Naive thymus-derived CD8-positive, alpha-beta T cell (primary cell): ENCODE measurements around the gene ANKRD36. TPM values are rescaled to one million over a fixed set of nuclear protein-coding genes. Genes with fewer than 3 reads are reported as not detected.
"Not testable (repeated sequence)": the region's sequence is repeated elsewhere in the genome, so short reads cannot be mapped to it uniquely, and the experiment has no call there.

ENCODE experiments used
- ATAC-seq, 2 donors: fragments of 150-1000 bp; cut with Tn5 transposase in 1 of 2; sonication (Bioruptor Pico), chemical (Tn5 transposase) in 1 of 2; 1 replicate in 1 of 2; 2 replicates in 1 of 2; pipeline ENCODE4 v1.10.0; 2021; ENCODE audit warnings: mild to moderate bottlenecking in 2 of 2, moderate library complexity in 2 of 2
- POLR2A ChIA-PET: fragments of 350-600 bp; sonication (Branson Sonifier 250); formaldehyde crosslinking; loops from one replicate; lab custom pipeline; 2021; ENCODE audit warnings: antibody characterized with exemption; lab: Charles Lee
- DNase-seq, 10 donors: peaks; one replicate each; pipeline versions ENCODE4 v3.0.0 to v3.0.0-alpha.2; 2020 to 2022
- H3K27ac Mint-ChIP-seq, 10 donors: one replicate each; pipeline ENCODE4 v1.8.0; 2020 to 2022; ENCODE audit warnings: mild to moderate bottlenecking in 10 of 10, mixed read lengths in 10 of 10, moderate library complexity in 4 of 10, inconsistent platforms in 1 of 10
- H3K27me3 Mint-ChIP-seq, 5 donors: one replicate each; pipeline ENCODE4 v1.8.0; 2021 to 2022; ENCODE audit warnings: mixed read lengths in 5 of 5
- H3K36me3 Mint-ChIP-seq, 3 donors: one replicate each; pipeline ENCODE4 v1.8.0; 2020 to 2022; ENCODE audit warnings: mixed read lengths in 3 of 3, mild to moderate bottlenecking in 2 of 3, inconsistent platforms in 1 of 3
- H3K4me1 Mint-ChIP-seq, 4 donors: one replicate each; pipeline ENCODE4 v1.8.0; 2021 to 2022; ENCODE audit warnings: mixed read lengths in 4 of 4
- H3K4me3 Mint-ChIP-seq, 10 donors: one replicate each; pipeline ENCODE4 v1.8.0; 2020 to 2022; ENCODE audit warnings: mild to moderate bottlenecking in 10 of 10, mixed read lengths in 10 of 10, moderate library complexity in 6 of 10, inconsistent platforms in 1 of 10
- H3K9me3 Mint-ChIP-seq, 9 donors: one replicate each; pipeline ENCODE4 v1.8.0; 2020 to 2022; ENCODE audit warnings: mixed read lengths in 9 of 9, mild to moderate bottlenecking in 3 of 9, inconsistent platforms in 1 of 9, moderate library complexity in 1 of 9
- polyA plus RNA-seq, 3 donors: library from polyadenylated mRNA; unstranded; fragments of 300-500 nt; fragmentation: Illumina TruSeq; gene quantifications; one replicate each; pipeline ENCODE4 v1.2.3, GENCODE V29; 2021
- total RNA-seq, 8 experiments: library from RNA in 2 of 8; stranded (reverse) in 2 of 8; gene quantifications; one replicate each; pipeline ENCODE4 v1.2.3 and lab custom pipeline; 2021 to 2026

ANKRD36 gene
- total and polyA plus RNA-seq, 5 experiments from 2014 or later: 5.3 to 50.3 (median 7.6) TPM

DNA sequence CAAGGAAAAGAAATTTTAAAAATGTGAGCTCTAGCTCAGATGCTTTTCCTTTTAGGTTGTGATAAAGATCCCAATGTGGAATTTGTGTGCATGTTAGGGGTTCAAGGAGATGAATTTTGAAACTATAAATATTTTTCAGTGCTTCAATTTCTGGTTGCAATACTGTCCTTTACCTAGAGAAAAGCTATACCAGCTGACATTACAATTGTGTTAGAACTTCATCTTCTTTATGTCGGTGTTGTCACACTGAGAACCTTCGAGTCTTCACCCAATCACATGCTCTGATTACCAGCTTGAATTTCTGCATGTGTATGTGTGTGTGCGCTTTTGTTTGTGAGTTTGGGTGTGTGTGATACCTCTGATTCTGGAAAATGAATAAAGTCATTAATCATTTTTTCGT lies 55.0 kb downstream of the ANKRD36 start:
- H3K27me3 Mint-ChIP-seq, ATAC-seq, POLR2A ChIA-PET, H3K4me1 Mint-ChIP-seq, DNase-seq, H3K27ac Mint-ChIP-seq, H3K4me3 Mint-ChIP-seq: not testable (repeated sequence)
- H3K36me3 Mint-ChIP-seq: peaks cover 15 to 57% (median 46%) of the 10 kb centered on the region in 3 donors
- H3K9me3 Mint-ChIP-seq: peaks cover 0 to 13% (median 8%) of the 10 kb centered on the region in 9 donors

DNA sequence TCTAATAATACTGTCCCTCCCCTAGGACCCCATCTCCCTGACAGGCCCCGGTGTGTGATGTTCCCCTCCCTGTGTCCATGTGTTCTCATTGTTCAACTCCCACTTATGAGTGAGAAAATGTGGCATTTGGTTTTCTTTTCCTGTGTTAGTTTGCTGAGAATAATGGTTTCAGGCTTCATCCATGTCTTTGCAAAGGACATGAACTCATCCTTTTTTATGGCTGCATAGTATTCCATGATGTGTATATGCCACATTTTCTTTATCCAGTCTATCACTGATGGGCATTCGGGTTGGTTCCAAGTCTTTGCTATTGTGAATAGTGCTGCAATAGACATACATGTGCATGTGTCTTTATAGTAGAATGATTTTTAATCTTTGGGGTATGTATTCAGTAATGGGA lies 55.6 kb downstream of the ANKRD36 start:
- H3K27ac Mint-ChIP-seq, H3K4me3 Mint-ChIP-seq, H3K27me3 Mint-ChIP-seq, POLR2A ChIA-PET, H3K4me1 Mint-ChIP-seq, DNase-seq, ATAC-seq: not testable (repeated sequence)
- Mint-ChIP-seq H3K36me3 (peaks cover 19 to 55% (median 46%) of the 10 kb centered on the region in 3 donors), H3K9me3 (peaks cover 0 to 13% (median 8%) of the 10 kb centered on the region in 9 donors)

DNA sequence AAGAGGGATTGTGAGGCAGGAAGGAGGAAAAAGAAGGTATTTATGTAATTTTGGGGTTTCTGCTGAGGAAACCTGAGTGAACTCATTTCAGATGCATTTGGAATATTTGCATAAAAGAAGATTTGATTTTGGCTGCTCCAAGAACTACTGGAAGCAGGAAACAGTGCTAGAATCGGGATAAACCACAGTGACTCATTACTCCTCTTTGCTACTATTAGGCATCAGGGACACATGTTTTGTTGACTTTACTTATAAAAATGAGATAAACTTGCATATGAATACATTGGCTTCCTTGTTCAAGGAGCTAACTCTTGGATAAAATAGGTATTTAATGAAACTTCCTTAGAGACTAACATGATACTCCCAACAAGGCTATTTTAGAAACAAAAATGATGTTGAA lies 67.4 kb downstream of the ANKRD36 start:
- H3K4me3 Mint-ChIP-seq, H3K27me3 Mint-ChIP-seq, ATAC-seq, H3K9me3 Mint-ChIP-seq, H3K4me1 Mint-ChIP-seq, POLR2A ChIA-PET, DNase-seq: not testable (repeated sequence)
- Mint-ChIP-seq H3K36me3 (peaks cover 5 to 45% (median 9%) of the 10 kb centered on the region in 3 donors), H3K27ac (peak overlapping the region in 1 of 10 donors; percentile 57)

DNA sequence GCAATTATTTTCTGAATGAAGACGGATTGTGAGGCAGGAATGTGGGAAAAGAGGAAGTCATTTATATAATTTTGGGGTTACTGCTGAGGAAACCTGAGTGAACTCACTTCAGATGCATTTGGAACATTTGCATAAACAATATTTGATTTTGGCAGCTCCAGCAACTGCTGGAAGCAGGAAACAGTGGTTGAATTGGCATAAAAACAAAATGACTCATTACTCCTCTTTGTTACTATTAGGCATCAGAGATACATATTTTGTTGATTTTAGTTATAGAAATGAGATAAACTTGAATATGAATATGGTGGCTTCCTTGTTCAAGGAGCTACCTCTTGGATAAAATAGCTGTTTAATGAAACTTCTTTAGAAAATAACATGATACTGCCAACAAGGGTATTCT lies 82.4 kb downstream of the ANKRD36 start:
- not testable (repeated sequence) for H3K27me3 Mint-ChIP-seq

DNA sequence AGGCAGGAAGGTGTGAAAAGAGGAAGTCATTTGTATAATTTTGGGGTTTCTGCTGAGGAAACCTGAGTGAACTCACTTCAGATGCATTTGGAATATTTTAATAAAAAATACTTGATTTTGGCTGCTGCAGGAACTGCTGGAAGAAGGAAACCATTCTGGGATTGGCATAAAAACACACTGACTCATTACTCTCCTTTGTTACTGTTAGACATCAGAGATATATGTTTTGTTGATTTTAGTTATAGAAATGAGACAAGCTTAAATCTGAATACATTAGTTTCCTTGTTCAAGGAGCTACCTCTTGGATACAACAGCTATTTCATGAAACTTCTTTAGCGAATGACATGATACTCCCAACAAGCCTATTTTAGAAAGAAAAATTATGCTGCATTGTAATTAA lies 84.3 kb downstream of the ANKRD36 start:
- H3K27ac Mint-ChIP-seq, POLR2A ChIA-PET: not testable (repeated sequence)

More for the DNA sequence above, 82.4 kb downstream of the ANKRD36 start:
- ATAC-seq, H3K4me3 Mint-ChIP-seq, POLR2A ChIA-PET, DNase-seq, H3K4me1 Mint-ChIP-seq, H3K9me3 Mint-ChIP-seq: not testable (repeated sequence)
- Mint-ChIP-seq H3K27ac (peak overlapping the region in 1 of 10 donors; percentile 12), H3K36me3 (peaks cover 10 to 77% (median 39%) of the 10 kb centered on the region in 3 donors)

DNA sequence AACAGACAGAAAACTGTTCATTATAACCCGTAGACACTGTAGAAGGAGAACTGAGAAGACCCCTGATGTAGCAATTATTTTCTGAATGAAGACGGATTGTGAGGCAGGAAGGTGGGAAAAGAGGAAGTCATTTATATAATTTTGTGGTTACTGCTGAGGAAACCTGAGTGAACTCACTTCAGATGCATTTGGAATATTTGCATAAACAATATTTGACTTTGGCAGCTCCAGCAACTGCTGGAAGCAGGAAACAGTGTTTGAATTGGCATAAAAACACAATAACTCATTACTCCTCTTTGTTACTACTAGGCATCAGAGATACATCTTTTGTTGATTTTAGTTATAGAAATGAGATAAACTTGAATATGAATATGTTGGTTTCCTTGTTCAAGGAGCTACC lies 87.9 kb downstream of the ANKRD36 start:
- not testable (repeated sequence) for ATAC-seq, H3K4me3 Mint-ChIP-seq, H3K4me1 Mint-ChIP-seq, DNase-seq, H3K27me3 Mint-ChIP-seq, H3K9me3 Mint-ChIP-seq, H3K27ac Mint-ChIP-seq
- POLR2A ChIA-PET: interaction anchor here (0.6 kb wide), 1 partner anchor 1921 kb away, joined by 7 read pairs; no protein-coding TSS in a partner anchor
- peaks cover 0 to 36% (median 20%) of the 10 kb centered on the region in 3 donors for H3K36me3 Mint-ChIP-seq

More for the DNA sequence above, 84.3 kb downstream of the ANKRD36 start:
- not testable (repeated sequence) for DNase-seq, H3K4me1 Mint-ChIP-seq, H3K9me3 Mint-ChIP-seq, H3K4me3 Mint-ChIP-seq, H3K27me3 Mint-ChIP-seq, ATAC-seq
- peaks cover 6 to 58% (median 35%) of the 10 kb centered on the region in 3 donors for H3K36me3 Mint-ChIP-seq

DNA sequence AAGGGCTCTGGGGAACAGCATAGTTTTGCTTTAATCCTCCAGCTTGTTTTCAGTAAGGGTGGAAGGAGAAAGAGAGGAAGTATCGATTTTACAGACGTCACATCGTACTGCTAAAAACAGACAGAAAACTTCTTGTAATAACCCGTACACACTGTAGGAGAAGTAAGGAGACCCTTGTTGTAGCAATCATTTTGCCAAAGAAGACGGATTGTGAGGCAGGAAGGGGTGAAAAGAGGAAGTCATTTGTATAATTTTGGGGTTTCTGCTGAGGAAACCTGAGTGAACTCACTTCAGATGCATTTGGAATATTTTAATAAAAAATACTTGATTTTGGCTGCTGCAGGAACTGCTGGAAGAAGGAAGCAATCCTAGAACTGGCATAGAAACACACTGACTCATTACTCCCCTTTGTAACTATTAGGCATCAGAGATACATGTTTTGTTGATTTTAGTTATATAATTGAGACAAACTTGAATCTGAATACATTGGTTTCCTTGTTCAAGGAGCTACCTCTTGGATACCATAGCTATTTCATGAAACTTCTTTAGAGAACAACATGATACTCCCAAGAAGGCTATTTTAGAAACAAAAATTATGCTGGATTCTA lies 89.8 kb downstream of the ANKRD36 start:
- H3K36me3 Mint-ChIP-seq: peaks cover 4 to 34% (median 9%) of the 10 kb centered on the region in 3 donors
- POLR2A ChIA-PET, H3K4me3 Mint-ChIP-seq, DNase-seq, H3K27me3 Mint-ChIP-seq, H3K27ac Mint-ChIP-seq, H3K9me3 Mint-ChIP-seq, ATAC-seq, H3K4me1 Mint-ChIP-seq: not testable (repeated sequence)

DNA sequence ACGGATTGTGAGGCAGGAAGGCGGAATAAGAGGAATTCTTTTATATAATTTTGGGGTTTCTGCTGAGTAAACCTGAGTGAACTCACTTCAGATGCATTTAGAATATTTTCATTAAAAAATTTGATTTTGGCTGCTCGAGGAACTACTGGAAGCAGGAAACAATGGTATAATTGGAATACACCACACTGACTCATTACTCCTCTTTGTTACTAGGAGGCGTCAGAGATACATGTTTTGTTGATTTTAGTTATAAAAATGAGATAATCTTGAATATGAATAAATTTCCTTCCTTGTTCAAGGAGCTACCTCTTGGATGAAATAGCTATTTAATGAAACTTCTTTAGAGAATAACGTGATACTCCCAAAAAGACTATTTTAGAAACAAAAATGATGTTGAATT lies 97.4 kb downstream of the ANKRD36 start:
- Mint-ChIP-seq H3K36me3 (peaks cover 16 to 73% (median 21%) of the 10 kb centered on the region in 3 donors), H3K9me3 (no peaks in the 10 kb centered on the region), H3K4me3 (no peak overlapping the region), H3K27ac (no peak overlapping the region), H3K4me1 (no peaks in the 10 kb centered on the region), H3K27me3 (no peaks in the 10 kb centered on the region)
- POLR2A ChIA-PET: no interaction called here
- DNase-seq: no peak
- ATAC-seq: no peak

DNA sequence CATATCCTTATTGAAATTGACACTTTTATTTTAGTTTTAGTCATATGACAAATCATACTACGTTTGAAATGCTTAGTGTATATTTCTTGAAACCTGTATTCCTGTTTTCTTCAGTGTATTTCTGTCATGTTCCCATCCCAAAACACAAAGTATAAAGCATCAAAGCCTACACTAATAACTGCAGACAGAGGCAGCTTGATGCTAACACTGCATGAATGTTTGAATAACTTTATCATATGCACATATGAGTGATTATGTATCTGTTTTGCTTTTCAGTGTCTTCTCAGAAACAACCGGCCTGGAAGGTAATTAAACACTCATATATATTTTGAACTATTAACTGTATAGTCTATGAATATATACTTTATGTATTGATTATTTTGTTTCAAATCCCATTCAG lies 102.1 kb downstream of the ANKRD36 start:
- H3K4me3 Mint-ChIP-seq, H3K4me1 Mint-ChIP-seq, H3K9me3 Mint-ChIP-seq, DNase-seq, H3K27ac Mint-ChIP-seq, H3K27me3 Mint-ChIP-seq, ATAC-seq, POLR2A ChIA-PET: not testable (repeated sequence)
- H3K36me3 Mint-ChIP-seq: peaks cover 12 to 53% (median 14%) of the 10 kb centered on the region in 3 donors

DNA sequence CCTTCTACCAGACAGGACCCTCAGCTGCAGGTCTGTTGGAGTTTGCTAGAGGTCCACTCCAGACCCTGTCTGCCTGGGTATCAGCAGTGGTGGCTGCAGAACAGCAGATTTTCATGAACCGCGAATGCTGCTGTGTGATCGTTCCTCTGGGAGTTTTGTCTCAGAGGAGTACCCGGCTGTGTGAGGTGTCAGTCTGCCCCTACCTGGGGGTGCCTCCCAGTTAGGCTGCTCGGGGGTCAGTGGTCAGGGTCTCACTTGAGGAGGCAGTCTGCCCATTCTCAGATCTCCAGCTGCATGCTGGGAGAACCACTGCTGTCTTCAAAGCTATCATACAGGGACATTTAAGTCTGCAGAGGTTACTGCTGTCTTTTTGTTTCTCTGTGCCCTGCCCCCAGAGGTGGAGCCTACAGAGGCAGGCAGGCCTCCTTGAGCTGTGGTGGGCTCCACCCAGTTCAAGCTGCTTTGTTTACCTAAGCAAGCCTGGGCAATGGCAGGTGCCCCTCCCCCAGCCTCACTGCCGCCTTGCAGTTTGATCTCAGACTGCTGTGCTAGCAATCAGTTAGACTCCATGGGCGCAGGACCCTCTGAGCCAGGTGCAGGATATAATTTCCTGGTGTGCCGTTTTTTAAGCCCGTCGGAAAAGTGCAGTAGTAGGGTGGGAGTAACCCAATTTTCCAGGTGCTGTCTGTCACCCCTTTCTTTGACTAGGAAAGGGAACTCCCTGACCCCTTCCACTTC lies 118.1 kb downstream of the ANKRD36 start:
- H3K4me1 Mint-ChIP-seq, ATAC-seq: not testable (repeated sequence)

DNA sequence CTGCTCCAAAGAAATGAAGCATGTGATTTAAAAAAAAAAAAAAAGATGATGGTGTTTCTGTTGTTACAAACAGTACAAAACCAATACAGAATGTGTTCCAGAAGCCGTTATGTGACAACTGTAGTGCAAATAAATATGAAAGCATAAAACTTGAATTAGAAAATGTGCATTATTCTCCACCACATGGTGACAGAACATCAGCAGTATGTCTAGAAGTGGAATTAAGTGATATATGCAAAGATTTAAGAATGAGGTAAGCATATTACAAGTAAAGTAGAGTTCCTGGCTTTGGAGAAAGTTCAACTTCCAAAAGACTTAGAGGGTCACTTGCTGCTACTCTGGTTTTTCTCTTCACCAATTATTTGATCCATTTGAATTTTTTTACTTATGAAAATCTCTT lies 120.0 kb downstream of the ANKRD36 start:
- ATAC-seq, POLR2A ChIA-PET, H3K4me1 Mint-ChIP-seq, H3K27ac Mint-ChIP-seq, H3K27me3 Mint-ChIP-seq, H3K4me3 Mint-ChIP-seq, H3K9me3 Mint-ChIP-seq, DNase-seq: not testable (repeated sequence)
- H3K36me3 Mint-ChIP-seq: peaks cover 0 to 24% (median 7%) of the 10 kb centered on the region in 3 donors

More for the DNA sequence above, 118.1 kb downstream of the ANKRD36 start:
- peaks cover 0 to 41% (median 22%) of the 10 kb centered on the region in 3 donors for H3K36me3 Mint-ChIP-seq
- H3K4me3 Mint-ChIP-seq, H3K27me3 Mint-ChIP-seq, H3K27ac Mint-ChIP-seq, H3K9me3 Mint-ChIP-seq, POLR2A ChIA-PET: not testable (repeated sequence)
- peak in 1 of 10 donors; percentile 47 for DNase-seq

DNA sequence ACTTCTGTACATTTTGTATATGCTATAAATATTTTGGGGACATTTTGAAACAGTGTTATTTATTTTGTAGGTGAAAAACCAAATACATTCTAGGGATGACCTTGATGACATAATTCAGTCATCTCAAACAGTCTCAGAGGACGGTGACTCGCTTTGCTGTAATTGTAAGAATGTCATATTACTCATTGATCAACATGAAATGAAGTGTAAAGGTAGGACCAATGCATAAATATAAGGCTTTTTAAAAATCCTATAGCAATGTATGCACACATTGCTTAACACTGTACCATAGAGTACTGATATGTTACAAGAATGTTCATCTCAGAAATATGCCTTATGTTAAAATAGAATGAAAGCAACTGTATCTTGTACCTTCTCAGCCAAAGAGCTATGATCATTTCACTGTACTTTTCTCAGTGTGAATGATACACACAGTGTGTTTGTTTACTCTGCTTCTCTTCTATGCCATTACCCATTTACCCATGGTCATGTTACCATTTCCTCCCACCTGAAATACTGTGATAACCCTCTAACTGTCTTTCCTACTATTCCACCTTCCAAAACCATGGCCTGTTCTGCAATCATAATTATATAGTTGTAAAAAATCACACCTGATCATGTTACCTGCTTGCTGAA lies 120.8 kb downstream of the ANKRD36 start:
- POLR2A ChIA-PET, ATAC-seq, DNase-seq, H3K27ac Mint-ChIP-seq, H3K27me3 Mint-ChIP-seq, H3K4me1 Mint-ChIP-seq, H3K4me3 Mint-ChIP-seq, H3K9me3 Mint-ChIP-seq: not testable (repeated sequence)
- peaks cover 0 to 18% (median 4%) of the 10 kb centered on the region in 3 donors for H3K36me3 Mint-ChIP-seq

DNA sequence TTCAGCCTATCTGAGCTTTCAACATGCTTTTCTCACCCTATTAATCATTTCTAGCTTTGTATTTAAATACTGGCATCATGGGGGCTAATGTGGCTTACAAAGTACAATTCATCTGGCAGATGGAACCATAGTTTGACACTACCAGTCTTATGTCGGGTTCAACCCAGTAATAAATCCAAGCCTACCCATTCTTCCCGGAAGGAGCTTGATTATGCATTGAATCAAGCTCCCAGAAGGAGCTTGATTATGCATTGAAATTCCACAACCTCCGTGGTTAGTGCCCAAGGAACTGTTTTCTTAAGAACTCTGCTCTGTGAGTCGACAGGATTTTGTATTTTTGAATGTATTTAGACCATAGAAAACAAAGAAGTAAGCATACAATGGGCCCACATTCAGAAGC lies 148.2 kb downstream of the ANKRD36 start:
- not testable (repeated sequence) for H3K27me3 Mint-ChIP-seq

More for the DNA sequence above, 148.2 kb downstream of the ANKRD36 start:
- H3K4me3 Mint-ChIP-seq, H3K36me3 Mint-ChIP-seq, H3K9me3 Mint-ChIP-seq, H3K27ac Mint-ChIP-seq, H3K4me1 Mint-ChIP-seq, DNase-seq, POLR2A ChIA-PET, ATAC-seq: not testable (repeated sequence)
